KMS-11 (cell line): ENCODE results near the gene SPACA5.

Experiments used
- H2AFZ ChIP-seq: fragments of 200-600 bp; sonication (generic); 2 replicates; pipeline ENCODE4 v1.6.1; 2016; ENCODE audit warnings: antibody characterized with exemption, mixed run types, low read depth
- H3K27ac ChIP-seq: fragments of 200-600 bp; sonication (generic); 2 replicates; pipeline ENCODE4 v1.6.1; 2016; ENCODE audit warnings: mild to moderate bottlenecking, mixed run types
- H3K27me3 ChIP-seq: fragments of 200-600 bp; sonication (generic); 2 replicates; pipeline ENCODE4 v1.6.1; 2017; ENCODE audit warnings: mild to moderate bottlenecking, low read depth, mixed run types, moderate library complexity; ENCODE audit not compliant: insufficient read depth
- H3K36me3 ChIP-seq: fragments of 200-600 bp; sonication (generic); 2 replicates; pipeline ENCODE4 v1.6.1; 2017; ENCODE audit warnings: mild to moderate bottlenecking, mixed run types; ENCODE audit not compliant: insufficient read depth
- H3K4me1 ChIP-seq: fragments of 200-600 bp; sonication (generic); 2 replicates; pipeline ENCODE4 v1.6.1; 2016; ENCODE audit warnings: mild to moderate bottlenecking, low read depth, mixed run types; ENCODE audit not compliant: poor library complexity, severe bottlenecking
- H3K4me2 ChIP-seq: fragments of 200-600 bp; sonication (generic); 2 replicates; pipeline ENCODE4 v1.7.0; 2016; ENCODE audit warnings: mild to moderate bottlenecking, mixed run types
- H3K4me3 ChIP-seq: fragments of 200-600 bp; sonication (generic); IDR thresholded peaks from 2 replicates; pipeline ENCODE4 v1.6.1; 2017; ENCODE audit warnings: low read depth, low read length, mixed read lengths; ENCODE audit not compliant: insufficient read depth
- H3K79me2 ChIP-seq: fragments of 200-600 bp; sonication (generic); 2 replicates; pipeline ENCODE4 v1.6.1; 2016; ENCODE audit warnings: low read depth, mixed run types; ENCODE audit not compliant: insufficient read depth
- H3K9ac ChIP-seq: fragments of 200-600 bp; sonication (generic); 2 replicates; pipeline ENCODE4 v1.6.1; 2016; ENCODE audit warnings: mild to moderate bottlenecking, mixed run types
- H4K20me1 ChIP-seq: fragments of 200-600 bp; sonication (generic); 2 replicates; pipeline ENCODE4 v1.6.1; 2016; ENCODE audit warnings: mild to moderate bottlenecking, mixed run types; ENCODE audit not compliant: insufficient read depth
- CTCF ChIP-seq: fragments of 200-600 bp; sonication (generic); conservative IDR thresholded peaks from 2 replicates; pipeline ENCODE4 v1.6.1; 2017; ENCODE audit warnings: low read depth, mild to moderate bottlenecking, antibody characterized with exemption, low read length, moderate library complexity, mixed read lengths

SPACA5 gene

GRCh38 chrX:47973235-47973634 is 33.6 kb upstream of the SPACA5 start:
- TF ChIP-seq CTCF, result no peak
- H3K4me3 ChIP-seq, result no peak overlapping the region
- no peak overlapping the region for H3K4me2 ChIP-seq
- H4K20me1 ChIP-seq, result no peaks in the 10 kb centered on the region
- H3K4me1 ChIP-seq, result no peaks in the 10 kb centered on the region
- no peaks in the 10 kb centered on the region for H3K79me2 ChIP-seq
- no peaks in the 10 kb centered on the region for H3K36me3 ChIP-seq
- no peak overlapping the region for H2AFZ ChIP-seq
- no peaks in the 10 kb centered on the region for H3K27me3 ChIP-seq
- no peak overlapping the region for H3K27ac ChIP-seq
- H3K9ac ChIP-seq, result no peak overlapping the region

GRCh38 chrX:47976254-47977151 is 30.3 kb upstream of the SPACA5 start:
- Histone ChIP-seq H2AFZ (no peak overlapping the region), H3K36me3 (no peaks in the 10 kb centered on the region), H3K79me2 (no peaks in the 10 kb centered on the region), H3K4me1 (no peaks in the 10 kb centered on the region), H3K4me2 (no peak overlapping the region), H3K9ac (no peak overlapping the region), H4K20me1 (no peaks in the 10 kb centered on the region), H3K27me3 (no peaks in the 10 kb centered on the region), H3K4me3 (no peak overlapping the region), H3K27ac (no peak overlapping the region)
- no peak for TF ChIP-seq CTCF

- TF ChIP-seq CTCF, result no peak
- Histone ChIP-seq H3K4me1 (no peaks in the 10 kb centered on the region), H3K4me3 (no peak overlapping the region), H3K9ac (no peak overlapping the region), H3K27ac (no peak overlapping the region), H3K36me3 (no peaks in the 10 kb centered on the region), H3K4me2 (no peak overlapping the region), H3K79me2 (no peaks in the 10 kb centered on the region), H4K20me1 (no peaks in the 10 kb centered on the region), H2AFZ (no peak overlapping the region), H3K27me3 (no peaks in the 10 kb centered on the region)
These were observed 15.3 kb upstream of the SPACA5 start for GRCh38 chrX:47991263-47992094.

DNA sequence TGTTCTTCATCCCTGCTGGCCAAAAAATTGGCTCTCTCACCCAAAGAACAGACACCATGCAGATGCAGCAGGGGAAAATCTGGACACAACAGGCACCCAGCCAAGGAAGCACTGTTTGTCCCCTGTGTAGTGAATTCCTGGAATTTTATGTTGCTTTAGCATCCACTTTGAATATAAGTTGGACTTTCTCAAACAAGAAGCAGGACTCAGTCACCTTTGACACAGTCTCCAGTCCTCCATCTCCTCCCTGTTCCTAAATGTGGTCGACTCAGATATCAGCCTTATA is 14.8 kb upstream of the SPACA5 start:
- no peaks in the 10 kb centered on the region for H3K27me3 ChIP-seq
- H2AFZ ChIP-seq, result no peak overlapping the region
- H3K4me1 ChIP-seq, result no peaks in the 10 kb centered on the region
- no peak overlapping the region for H3K4me2 ChIP-seq
- no peaks in the 10 kb centered on the region for H4K20me1 ChIP-seq
- no peaks in the 10 kb centered on the region for H3K79me2 ChIP-seq
- H3K9ac ChIP-seq, result no peak overlapping the region
- H3K4me3 ChIP-seq, result no peak overlapping the region
- TF ChIP-seq CTCF, result no peak
- no peak overlapping the region for H3K27ac ChIP-seq
- no peaks in the 10 kb centered on the region for H3K36me3 ChIP-seq
